HEK293T (cell line): ENCODE results near the gene KL.

Source experiments
- ELF4 ChIP-seq: fragments of 450-650 bp; IDR thresholded peaks from 2 replicates; pipeline ENCODE4 v1.6.1; 2017; ENCODE audit warnings: antibody characterized with exemption
- FOXA1 ChIP-seq: fragments of 450-650 bp; IDR thresholded peaks from 2 replicates; pipeline ENCODE4 v1.6.1; 2016; ENCODE audit warnings: mild to moderate bottlenecking
- FOXM1 ChIP-seq: fragments of 450-650 bp; IDR thresholded peaks from 2 replicates; pipeline ENCODE4 v1.6.1; 2017; ENCODE audit warnings: mild to moderate bottlenecking, borderline replicate concordance
- PKNOX1 ChIP-seq: fragments of 450-650 bp; IDR thresholded peaks from 2 replicates; pipeline ENCODE4 v1.6.1; 2016
- SUZ12 ChIP-seq: fragments of 450-650 bp; IDR thresholded peaks from 2 replicates; pipeline ENCODE4 v1.6.1; 2016; ENCODE audit warnings: mild to moderate bottlenecking

GRCh38 chr13:33110386-33110712, 94.1 kb downstream of the KL start:
- TF ChIP-seq FOXA1 (no peak), ELF4 (no peak), PKNOX1 (no peak), FOXM1 (no peak), SUZ12 (no peak)
